ENCODE data around the gene SLCO1A2. TPM values are rescaled to one million over a fixed set of nuclear protein-coding genes. Genes with fewer than 3 reads are reported as not detected.

Gene SLCO1A2
- total and polyA plus RNA-seq, 2 of the 4 experiments (the other 2 are of a cell fraction) = not detected

GRCh38 chr12:21294176-21294575 is 40.5 kb downstream of the SLCO1A2 start:
- TF ChIP-seq RCOR1 (IDR thresholded peaks at IDR 0.05; ENCODE audit: insufficient replicate concordance, low read length) = no peak
- TF ChIP-seq FOS (IDR thresholded peaks at IDR 0.05; ENCODE audit: low read depth, low read length) = no peak
- no peak for TF ChIP-seq CHD1 (IDR thresholded peaks at IDR 0.05; ENCODE audit: low read depth, low read length)
- TF ChIP-seq BHLHE40 (IDR thresholded peaks at IDR 0.05; ENCODE audit: low read depth, low read length) = no peak
- no peak for TF ChIP-seq MXI1 (IDR thresholded peaks at IDR 0.05; ENCODE audit: borderline replicate concordance, low read depth, low read length)
- no peak for TF ChIP-seq SMC3 (IDR thresholded peaks at IDR 0.05; ENCODE audit: low read depth, low read length)
- no peak for TF ChIP-seq CEBPB (IDR thresholded peaks at IDR 0.05; ENCODE audit: low read depth, low read length)
- TF ChIP-seq MAZ (IDR thresholded peaks at IDR 0.05; ENCODE audit: borderline replicate concordance, low read depth, low read length) = no peak
- TF ChIP-seq RFX5 (IDR thresholded peaks at IDR 0.05; ENCODE audit: low read depth, low read length) = no peak
- TF ChIP-seq NFE2L2 (IDR thresholded peaks at IDR 0.05; ENCODE audit: low read depth, low read length) = no peak
- no peak for TF ChIP-seq USF2 (IDR thresholded peaks at IDR 0.05; ENCODE audit: low read depth, low read length)
- TF ChIP-seq CTCF (conservative IDR thresholded peaks at IDR 0.05; ENCODE audit: low read depth, low read length) = no peak
- TF ChIP-seq RAD21 (IDR thresholded peaks at IDR 0.05; ENCODE audit: low read length) = no peak
- H3K9me3 ChIP-seq (ENCODE audit: control insufficient read depth, insufficient read depth, low read length) = no peaks in the 10 kb centered on the region
- H3K23ac ChIP-seq (ENCODE audit: low read depth, low read length) = no peak overlapping the region
- ChIA-PET CTCF (no interaction called here), POLR2A (ENCODE audit: unreplicated experiment) (no interaction called here)
- no peak overlapping the region for H2AFZ ChIP-seq (replicated peaks; ENCODE audit: low read length, poor library complexity)
- H2AK9ac ChIP-seq (replicated peaks; ENCODE audit: low read depth, low read length, poor library complexity) = no peak overlapping the region
- H3K4me3 ChIP-seq (ENCODE audit: insufficient read depth, low read depth, low read length) = no peak overlapping the region
- no peak overlapping the region for H2BK15ac ChIP-seq (ENCODE audit: low read depth, low read length)
- H3K18ac ChIP-seq (ENCODE audit: low read depth, low read length) = no peak overlapping the region
- dilution Hi-C loops (cut with HindIII; ENCODE audit: low sequenced_read_pairs, unreplicated experiment) = no loop called here
- H3K14ac ChIP-seq (replicated peaks; ENCODE audit: low read depth, low read length) = no peak overlapping the region
- no peak overlapping the region for H2BK120ac ChIP-seq (ENCODE audit: low read depth, low read length)
- no peak overlapping the region for H3K56ac ChIP-seq (ENCODE audit: extremely low read depth, insufficient read depth, low read length)
- H3K4me1 ChIP-seq (ENCODE audit: control insufficient read depth, insufficient read depth, low read length) = no peaks in the 10 kb centered on the region
- ATAC-seq (ENCODE audit: low read depth) (no peak), DNase-seq (no peak)
- no peaks in the 10 kb centered on the region for H3K9me1 ChIP-seq (ENCODE audit: insufficient read depth, low read length)
- in situ Hi-C loops (cut with MboI; ENCODE audit: low sequenced_read_pairs) = no loop called here
- H3K27me3 ChIP-seq (ENCODE audit: control insufficient read depth, insufficient read depth, low read length) = no peaks in the 10 kb centered on the region
- no peak overlapping the region for H3K4me2 ChIP-seq (ENCODE audit: low read depth, low read length)
- no CpG with 5 or more reads among the region's 1 CpG for WGBS, 2 experiments (ENCODE audit: extremely low coverage in 2 of 2, insufficient read length in 1 of 2)
- H4K8ac ChIP-seq (ENCODE audit: low read depth in 2 of 2, low read length in 2 of 2) = no peak overlapping the region
- H2AK5ac ChIP-seq (ENCODE audit: low read depth, low read length) = no peak overlapping the region
- no TSS peak for BruUV-seq (replicated peaks)
- no peak overlapping the region for H3K4ac ChIP-seq (ENCODE audit: low read depth, low read length)
- H3K27ac ChIP-seq (ENCODE audit: insufficient read depth, low read length) = no peak overlapping the region
- intact Hi-C loops (cut with micrococcal nuclease) = no loop called here
- H3K36me3 ChIP-seq (ENCODE audit: control insufficient read depth, insufficient read depth, low read length) = no peaks in the 10 kb centered on the region
- H4K20me1 ChIP-seq (ENCODE audit: insufficient read depth, low read length) = no peaks in the 10 kb centered on the region
- no peak overlapping the region for H4K5ac ChIP-seq (ENCODE audit: low read depth, low read length)
- no peak overlapping the region for H2BK20ac ChIP-seq (ENCODE audit: low read depth, low read length)
- H2BK5ac ChIP-seq (ENCODE audit: low read depth, low read length, poor library complexity, severe bottlenecking) = no peak overlapping the region
- no peak overlapping the region for H3K9ac ChIP-seq (ENCODE audit: low read depth, low read length)
- H4K91ac ChIP-seq (ENCODE audit: insufficient read depth, low read depth, low read length) = no peak overlapping the region
- no peaks in the 10 kb centered on the region for H3K79me1 ChIP-seq (ENCODE audit: low read depth in 1 of 2, low read length in 2 of 2)
